HG02571 (cell line): ENCODE data around the gene GALNT10.
A peak's percentile ranks its signal among the peaks of the same experiment; 100 is the strongest.

ENCODE experiments used
- ATAC-seq: cut with Tn5 transposase; IDR thresholded peaks from one replicate; pipeline ENCODE4 v1.9.1; 2021; ENCODE audit warnings: mild to moderate bottlenecking, moderate library complexity; ENCODE audit not compliant: unreplicated experiment

The GALNT10 gene

GRCh38 chr5:154428208-154428607 is 237.7 kb downstream of the GALNT10 start:
- no peak for ATAC-seq

GRCh38 chr5:154429341-154429740 is 238.8 kb downstream of the GALNT10 start:
- ATAC-seq = no peak

GRCh38 chr5:154430466-154430865 is 239.9 kb downstream of the GALNT10 start:
- ATAC-seq = no peak

DNA sequence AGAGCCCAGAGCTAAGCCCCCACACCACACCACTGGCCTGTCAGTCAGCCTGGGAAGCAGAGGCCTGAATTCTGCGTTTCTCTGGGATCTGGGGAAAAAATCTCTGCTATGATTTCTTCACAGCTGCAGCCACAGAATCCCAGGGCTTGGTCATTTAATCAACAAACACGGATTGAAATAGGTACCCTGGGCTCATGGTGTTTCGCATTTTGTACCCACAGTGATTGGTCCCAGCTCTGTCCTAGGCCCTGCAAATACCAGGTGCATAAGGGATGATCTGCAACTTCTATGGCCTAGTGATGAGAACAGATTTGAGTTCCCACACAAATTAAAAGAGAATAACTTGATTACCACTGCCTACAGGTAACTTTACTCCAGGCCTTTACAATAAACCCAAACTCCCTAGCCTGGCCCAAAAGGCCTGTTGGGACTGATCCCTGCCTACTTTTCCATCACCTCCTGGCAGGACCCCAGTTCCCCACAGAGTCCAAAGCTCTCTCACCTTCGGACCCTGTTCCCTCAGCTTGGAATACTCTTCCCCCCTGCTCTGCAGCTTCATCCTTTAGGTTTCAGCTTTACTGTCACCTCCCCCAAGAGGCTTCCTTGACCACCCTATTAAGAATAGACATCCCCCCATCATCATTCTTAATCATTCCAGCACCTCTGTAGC is 240.6 kb downstream of the GALNT10 start:
- no peak for ATAC-seq

DNA sequence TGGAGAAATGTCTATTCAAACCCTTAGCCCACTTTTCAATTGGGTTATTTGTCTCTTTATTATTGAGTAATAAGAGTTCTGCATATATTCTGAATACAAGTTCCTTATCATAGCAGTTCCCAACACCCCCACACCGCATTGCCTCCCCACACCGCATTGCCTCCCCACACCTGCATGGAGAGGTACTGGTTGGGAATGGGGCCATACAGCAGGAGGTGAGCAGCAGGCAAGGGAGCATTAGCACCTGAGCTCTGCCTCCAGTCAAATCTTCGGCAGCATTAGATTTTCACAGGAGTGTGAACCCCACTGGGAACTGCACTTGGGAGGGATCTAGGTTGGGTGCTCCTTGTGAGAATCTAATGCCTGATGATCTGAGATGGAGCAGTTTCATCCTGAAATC is 244.7 kb downstream of the GALNT10 start:
- no peak for ATAC-seq

DNA sequence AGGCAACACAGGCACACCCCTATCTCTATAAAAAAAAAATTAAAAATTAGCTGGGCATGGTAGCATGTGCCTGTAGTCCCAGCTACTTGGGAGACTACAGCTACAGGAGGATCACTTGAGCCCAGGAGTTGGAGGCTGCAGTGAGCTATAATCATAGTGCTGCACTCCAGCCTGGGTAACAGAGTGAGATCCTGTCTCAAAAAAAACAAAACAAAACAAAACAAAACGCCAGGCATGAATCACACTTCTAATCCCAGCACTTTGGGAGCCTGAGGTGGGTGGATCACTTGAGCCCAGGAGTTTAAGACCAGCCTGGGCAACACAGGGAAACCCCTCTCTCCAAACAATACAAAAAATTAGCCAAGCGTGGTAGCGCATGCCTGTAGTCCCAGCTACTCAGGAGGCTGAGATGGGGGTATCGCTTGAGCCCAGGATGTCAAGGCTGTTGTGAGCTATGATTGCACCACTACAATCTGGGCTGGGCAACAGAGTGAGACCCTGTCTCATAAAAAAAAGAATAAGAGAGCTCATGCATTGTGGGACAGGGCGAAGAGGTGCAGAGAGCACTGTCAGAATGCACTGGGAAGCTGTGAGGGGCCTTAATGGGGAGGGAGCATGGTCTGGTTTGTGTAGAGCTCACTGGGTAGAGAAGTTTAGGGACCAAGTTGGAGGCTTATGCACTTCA is 246.9 kb downstream of the GALNT10 start:
- ATAC-seq = no peak

DNA sequence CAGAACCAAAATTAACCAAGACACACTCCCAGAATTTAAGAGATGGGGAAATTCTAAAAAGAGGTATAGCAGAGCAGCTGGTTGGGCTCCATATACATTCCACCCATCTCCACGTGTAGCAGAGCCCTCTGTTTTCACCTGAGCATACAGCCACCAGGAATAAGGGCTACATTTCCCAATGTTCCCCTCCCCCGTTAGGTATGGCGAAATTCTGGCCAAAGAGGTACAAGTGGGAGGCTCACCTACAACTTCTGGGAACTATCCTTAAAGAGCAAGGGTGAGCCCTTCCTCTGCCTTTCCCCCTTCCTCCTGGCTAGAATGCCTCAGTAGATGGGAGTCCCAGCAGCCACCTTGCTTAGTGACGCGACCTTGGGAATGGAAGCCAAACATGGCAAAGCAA is 250.0 kb downstream of the GALNT10 start:
- ATAC-seq = no peak

GRCh38 chr5:154442801-154443200 is 252.3 kb downstream of the GALNT10 start:
- ATAC-seq = no peak

DNA sequence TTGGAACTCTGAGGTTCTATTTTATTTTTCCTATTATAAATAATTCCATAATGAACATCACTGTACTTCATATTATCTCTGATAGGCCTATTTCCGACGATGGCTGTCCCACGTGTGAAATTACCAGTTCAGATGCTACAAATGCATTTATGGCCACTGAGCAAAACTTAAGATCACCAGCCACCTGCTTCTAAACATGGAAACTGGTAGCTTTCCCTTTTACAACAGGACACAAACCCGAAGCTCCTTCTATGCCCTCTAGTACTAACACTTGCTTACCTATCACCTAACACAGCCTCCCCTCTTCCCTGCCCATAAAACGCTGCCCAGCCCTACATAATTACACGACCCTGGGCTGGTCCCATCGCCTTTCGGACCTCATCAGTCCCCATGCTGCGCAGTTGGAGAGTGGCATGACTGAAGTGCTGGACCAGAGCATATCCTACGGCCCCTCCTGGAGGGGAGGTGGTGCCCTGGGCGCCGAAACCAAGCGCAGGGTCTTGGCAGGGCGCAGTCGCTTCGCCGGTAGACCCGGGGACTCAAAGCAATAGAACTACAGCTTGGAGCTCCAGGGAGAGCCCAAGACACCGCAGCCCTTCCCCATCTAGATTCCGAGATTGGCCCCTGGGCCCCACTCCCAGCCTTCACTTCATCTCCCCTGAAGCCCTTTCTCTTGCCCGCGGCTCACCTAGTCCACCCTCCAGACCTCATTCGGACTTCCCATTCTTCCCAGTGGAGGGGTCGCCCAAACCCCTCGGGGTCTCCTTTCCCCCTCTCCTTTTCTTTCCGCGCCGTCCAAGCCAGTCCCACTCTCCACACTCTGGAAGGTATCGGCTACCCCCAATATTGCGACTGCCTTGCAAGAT is 254.3 kb downstream of the GALNT10 start:
- no peak for ATAC-seq

- ATAC-seq = peak; percentile 88
Measured at GRCh38 chr5:154445422-154446194, 255.1 kb downstream of the GALNT10 start, which contains the start of gene SAP30L. Gene SAP30L, plus strand, starts transcription at chr5:154445997. Its CDS starts 608 bp downstream, at chr5:154446605.

DNA sequence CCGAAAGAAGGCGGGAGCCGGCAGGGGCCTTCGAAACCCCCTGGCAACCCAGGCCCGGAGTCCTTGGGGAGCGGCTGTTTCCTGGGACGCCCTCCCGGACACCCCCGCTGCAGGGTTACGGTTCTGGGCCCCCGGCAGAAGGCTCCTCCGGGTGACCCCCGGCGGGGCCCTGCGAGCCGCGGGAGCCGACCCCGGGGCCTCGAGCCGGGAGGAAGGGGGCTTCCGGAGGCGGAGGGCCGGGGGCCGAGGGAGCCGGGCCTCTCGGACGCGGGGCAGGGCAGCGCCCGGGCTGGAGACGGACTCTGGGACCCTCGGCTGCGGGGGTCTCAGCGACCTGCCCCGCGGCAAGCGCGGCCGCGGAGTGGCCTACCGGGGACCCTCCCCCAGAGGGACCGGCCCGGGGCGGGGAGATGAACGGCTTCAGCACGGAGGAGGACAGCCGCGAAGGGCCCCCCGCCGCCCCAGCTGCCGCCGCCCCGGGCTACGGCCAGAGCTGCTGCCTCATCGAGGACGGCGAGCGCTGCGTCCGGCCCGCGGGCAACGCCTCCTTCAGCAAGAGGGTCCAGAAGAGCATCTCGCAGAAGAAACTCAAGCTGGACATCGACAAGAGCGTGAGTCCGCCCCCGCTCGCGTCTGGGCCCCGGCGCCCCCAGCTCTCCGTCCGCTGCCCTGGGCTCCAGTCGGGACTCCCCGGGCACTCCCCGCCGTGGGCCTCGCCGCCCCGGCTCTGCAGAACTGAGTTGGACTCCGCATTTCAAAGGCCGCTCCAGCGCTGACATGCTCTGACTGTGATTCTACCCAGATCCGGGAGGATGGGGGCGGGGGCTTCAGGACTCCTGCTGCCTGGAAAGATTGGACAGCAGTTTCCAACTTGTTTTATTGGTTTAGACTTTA is 255.9 kb downstream of the GALNT10 start:
- ATAC-seq = peak; percentile 19

- ATAC-seq = no peak
Measured at GRCh38 chr5:154447089-154447725, 256.7 kb downstream of the GALNT10 start.

DNA sequence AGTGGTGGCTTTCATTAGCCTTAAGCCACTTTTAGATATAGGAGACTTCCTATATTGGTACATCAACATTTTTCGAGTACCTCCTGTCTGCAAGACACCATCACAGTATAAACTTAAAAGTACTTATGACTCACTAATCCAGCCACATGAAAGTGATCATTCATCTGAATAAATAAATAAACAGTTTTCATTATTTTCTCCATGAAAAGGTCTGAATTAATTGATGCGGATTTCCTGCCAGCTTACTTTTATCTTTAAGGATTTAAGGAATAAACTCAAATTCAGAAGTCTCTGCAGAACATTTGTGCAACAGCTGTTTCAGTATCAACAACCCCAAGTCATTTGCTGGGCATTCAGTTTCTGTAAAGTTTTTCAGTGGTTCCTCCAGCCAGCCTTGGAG is 259.3 kb downstream of the GALNT10 start:
- no peak for ATAC-seq

GRCh38 chr5:154451957-154452356 is 261.4 kb downstream of the GALNT10 start:
- ATAC-seq = no peak

DNA sequence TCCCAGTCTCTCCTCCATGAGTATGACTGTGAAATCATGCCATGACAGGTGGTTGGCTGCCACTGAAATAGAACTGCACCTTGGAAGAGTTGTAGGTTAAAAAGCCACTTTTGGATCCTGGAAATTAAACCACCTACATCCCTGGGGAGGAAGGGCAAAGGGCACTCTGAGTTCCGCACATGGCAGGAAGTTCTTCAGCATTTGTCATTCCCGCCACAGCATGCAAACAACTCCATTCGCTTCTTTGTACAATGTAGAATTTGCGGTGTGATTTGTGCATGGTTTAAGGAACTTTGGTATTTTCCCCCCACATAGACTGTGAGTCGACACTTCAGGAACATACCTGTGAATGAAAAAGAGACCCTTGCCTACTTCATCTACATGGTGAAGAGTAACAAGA is 265.1 kb downstream of the GALNT10 start:
- no peak for ATAC-seq

DNA sequence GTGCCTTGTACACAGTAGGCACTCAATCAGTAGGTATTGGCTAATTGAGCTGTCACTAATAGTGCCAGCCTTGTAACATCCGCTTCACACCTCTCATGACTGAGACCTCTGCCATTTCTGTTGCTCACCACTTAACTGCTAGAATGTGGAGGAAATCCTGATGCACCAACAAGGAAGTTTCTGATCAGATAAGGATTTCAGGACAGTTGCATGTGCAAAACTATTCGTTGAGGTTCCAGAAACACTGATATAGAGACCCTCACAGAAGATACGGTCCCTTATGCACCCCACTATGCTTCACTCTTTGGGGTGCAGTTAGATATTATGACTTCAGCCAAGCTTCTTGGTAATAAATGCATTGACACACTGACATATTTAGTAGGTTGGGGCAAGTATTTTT is 266.0 kb downstream of the GALNT10 start:
- ATAC-seq = no peak

DNA sequence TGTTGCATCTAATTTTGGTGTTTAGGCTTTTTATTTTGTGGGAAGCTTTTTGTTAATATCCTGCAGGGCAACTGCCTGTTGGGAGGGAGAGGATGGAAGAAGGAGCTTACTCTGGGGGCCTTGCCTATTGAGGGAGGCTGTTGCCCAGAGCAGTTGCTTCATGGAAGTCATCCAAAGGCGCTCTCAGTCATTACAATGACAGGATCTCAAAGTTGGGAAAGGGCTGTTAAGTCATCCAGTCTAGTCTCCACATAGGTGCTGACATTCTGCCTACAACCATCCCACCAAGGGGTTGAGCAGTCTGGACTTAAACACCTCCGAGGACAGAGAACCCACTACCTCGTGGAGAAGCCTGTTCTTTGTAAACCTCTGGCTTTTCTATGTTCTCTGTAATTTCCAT is 268.5 kb downstream of the GALNT10 start:
- ATAC-seq = no peak

- ATAC-seq = no peak
Measured at GRCh38 chr5:154460172-154460571, 269.6 kb downstream of the GALNT10 start.

DNA sequence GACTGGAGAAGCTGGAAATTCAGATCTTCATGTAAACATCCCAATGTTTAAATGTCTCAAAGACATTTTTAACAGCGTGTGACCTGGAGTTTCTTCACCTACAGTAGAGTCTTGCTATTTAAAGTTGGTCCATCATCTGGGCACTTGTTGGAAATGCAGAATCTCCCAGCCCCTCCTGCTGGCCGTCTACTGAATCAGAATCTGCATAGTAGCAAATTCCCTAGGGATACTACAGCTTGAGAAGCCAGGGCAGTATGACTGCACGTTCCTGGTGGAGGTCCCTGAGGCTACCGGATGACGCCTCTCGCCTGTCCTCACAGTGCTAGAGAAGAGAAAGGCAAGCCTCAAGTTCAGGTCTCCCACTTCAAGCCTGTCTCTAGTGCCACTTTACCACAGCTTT is 271.0 kb downstream of the GALNT10 start:
- ATAC-seq = no peak
